NT2/D1 (cell line): Measurements from ENCODE around the gene SCP2.

ENCODE experiments used
- DNase-seq: peaks from one replicate; pipeline ENCODE4 v3.0.0-alpha.2; 2011; ENCODE audit warnings: low read depth, low spot score
- H3K27me3 ChIP-seq: 2 replicates; pipeline ENCODE4 v1.6.0; 2011; ENCODE audit warnings: mild to moderate bottlenecking; ENCODE audit not compliant: insufficient read length, insufficient read depth
- H3K36me3 ChIP-seq: 2 replicates; pipeline ENCODE4 v1.6.1; 2011; ENCODE audit warnings: mild to moderate bottlenecking, low read length, mixed read lengths; ENCODE audit not compliant: insufficient read depth, insufficient read length
- H3K4me1 ChIP-seq: 2 replicates; pipeline ENCODE4 v1.5.1; 2011; ENCODE audit not compliant: insufficient read depth, insufficient read length
- H3K4me3 ChIP-seq: 2 replicates; pipeline ENCODE4 v1.5.1; 2011; ENCODE audit warnings: low read depth; ENCODE audit not compliant: insufficient read length
- H3K9ac ChIP-seq: 2 replicates; pipeline ENCODE4 v1.6.0; 2011; ENCODE audit warnings: low read depth; ENCODE audit not compliant: insufficient read length
- H3K9me3 ChIP-seq: 2 replicates; pipeline ENCODE4 v1.5.1; 2011; ENCODE audit warnings: mild to moderate bottlenecking, low read length; ENCODE audit not compliant: insufficient read depth
- SUZ12 ChIP-seq: IDR thresholded peaks from 2 replicates; pipeline ENCODE4 v1.6.1; 2011; ENCODE audit not compliant: insufficient read length, insufficient read depth; ENCODE audit errors: extremely low read depth
- YY1 ChIP-seq: IDR thresholded peaks from 2 replicates; pipeline ENCODE4 v1.6.1; 2011; ENCODE audit not compliant: insufficient read length, insufficient read depth
- ZNF274 ChIP-seq: IDR thresholded peaks from 2 replicates; pipeline ENCODE4 v1.6.1; 2011; ENCODE audit warnings: mild to moderate bottlenecking, low read depth, low read length

The SCP2 gene

DNA sequence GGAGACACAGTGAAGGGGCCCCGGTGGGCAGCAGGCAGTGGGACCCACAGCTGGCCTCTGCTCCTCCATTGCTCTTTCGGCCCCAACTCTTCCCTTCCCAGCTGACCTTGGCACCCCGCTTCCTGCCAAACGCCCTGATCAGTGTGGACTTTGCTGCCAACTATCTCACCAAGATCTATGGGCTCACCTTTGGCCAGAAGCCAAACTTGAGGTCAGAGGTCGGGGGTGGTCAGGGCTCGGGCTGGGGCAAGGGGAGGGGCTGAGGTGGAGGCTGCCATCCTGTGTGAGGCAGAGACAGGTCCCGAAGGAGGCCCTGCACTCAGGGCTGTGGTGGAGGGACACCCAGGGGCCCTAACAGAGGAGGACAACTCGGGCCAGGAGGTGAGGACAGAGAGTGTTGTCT, 148.7 kb downstream of the SCP2 start:
- DNase-seq: no peak
- Histone ChIP-seq H3K9me3 (no peaks in the 10 kb centered on the region), H3K9ac (no peak overlapping the region), H3K4me1 (peaks cover 8% of the 10 kb centered on the region), H3K36me3 (no peaks in the 10 kb centered on the region), H3K27me3 (no peaks in the 10 kb centered on the region), H3K4me3 (no peak overlapping the region)
- TF ChIP-seq ZNF274 (no peak), SUZ12 (no peak), YY1 (no peak)

DNA sequence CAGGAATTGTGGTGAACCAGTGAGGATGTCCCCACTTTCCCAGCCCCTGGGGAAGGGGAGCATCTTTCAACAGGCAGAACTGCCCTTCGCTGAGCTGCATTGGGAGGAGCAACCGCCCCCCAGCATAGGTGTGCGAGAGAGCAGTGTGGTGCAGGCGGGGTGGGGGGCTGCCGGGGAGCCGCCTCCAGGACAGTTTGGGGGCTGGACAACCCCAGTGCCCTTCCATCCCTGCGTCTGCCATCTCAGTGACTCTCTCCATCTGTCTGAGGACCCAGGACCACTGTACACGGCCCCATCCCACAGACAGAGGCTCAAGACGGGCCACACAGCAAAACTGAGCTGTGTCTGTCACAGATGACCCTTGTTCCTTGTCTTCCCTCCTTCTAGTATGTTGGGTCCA, 149.1 kb downstream of the SCP2 start:
- Histone ChIP-seq H3K9ac (no peak overlapping the region), H3K4me3 (no peak overlapping the region), H3K27me3 (no peaks in the 10 kb centered on the region), H3K4me1 (peaks cover 8% of the 10 kb centered on the region), H3K36me3 (no peaks in the 10 kb centered on the region), H3K9me3 (no peaks in the 10 kb centered on the region)
- DNase-seq: no peak
- TF ChIP-seq ZNF274: no peak
- no peak for TF ChIP-seq SUZ12
- no peak for TF ChIP-seq YY1

DNA sequence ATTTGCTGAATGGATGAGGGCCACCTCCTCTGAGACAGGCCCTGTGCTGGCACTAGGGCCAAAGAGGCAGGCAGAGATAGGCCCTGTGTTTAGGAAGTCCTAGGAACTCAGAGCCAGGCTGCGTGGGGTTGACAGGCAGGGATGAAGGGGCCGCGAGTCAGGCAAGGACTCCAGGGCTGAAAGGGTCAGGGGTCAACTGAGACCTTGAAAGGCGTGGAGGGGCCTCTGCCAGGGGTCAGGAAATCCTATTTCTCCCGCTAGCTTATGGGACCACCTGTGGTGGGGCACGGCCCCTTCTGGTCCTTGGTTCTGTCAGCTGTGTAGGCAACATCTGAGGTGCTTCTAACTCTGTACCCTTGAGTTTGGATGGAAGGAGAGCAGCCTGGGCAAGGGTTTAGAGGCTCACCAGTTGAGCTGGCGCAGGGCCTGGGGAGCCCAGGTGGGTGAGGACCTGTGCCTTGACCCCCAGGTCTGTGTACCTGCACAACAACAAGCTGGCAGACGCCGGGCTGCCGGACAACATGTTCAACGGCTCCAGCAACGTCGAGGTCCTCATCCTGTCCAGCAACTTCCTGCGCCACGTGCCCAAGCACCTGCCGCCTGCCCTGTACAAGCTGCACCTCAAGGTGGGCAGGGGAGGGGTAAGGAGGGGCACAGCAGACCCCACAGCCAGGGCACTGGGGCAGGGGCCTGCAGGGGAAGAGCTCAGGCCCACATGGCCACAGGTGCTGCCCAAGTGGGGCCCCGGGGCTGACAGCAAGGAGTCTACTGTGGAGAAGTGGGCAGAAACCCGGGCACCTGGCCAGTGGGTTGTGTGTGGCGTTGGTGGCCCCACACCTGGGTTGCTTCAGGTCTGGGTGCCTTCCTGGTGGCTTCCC, 149.9 kb downstream of the SCP2 start:
- no peak for DNase-seq
- Histone ChIP-seq H3K9ac (no peak overlapping the region), H3K4me1 (peaks cover 14% of the 10 kb centered on the region), H3K4me3 (no peak overlapping the region), H3K27me3 (no peaks in the 10 kb centered on the region), H3K9me3 (no peaks in the 10 kb centered on the region), H3K36me3 (no peaks in the 10 kb centered on the region)
- TF ChIP-seq ZNF274: no peak
- TF ChIP-seq YY1: no peak
- no peak for TF ChIP-seq SUZ12

DNA sequence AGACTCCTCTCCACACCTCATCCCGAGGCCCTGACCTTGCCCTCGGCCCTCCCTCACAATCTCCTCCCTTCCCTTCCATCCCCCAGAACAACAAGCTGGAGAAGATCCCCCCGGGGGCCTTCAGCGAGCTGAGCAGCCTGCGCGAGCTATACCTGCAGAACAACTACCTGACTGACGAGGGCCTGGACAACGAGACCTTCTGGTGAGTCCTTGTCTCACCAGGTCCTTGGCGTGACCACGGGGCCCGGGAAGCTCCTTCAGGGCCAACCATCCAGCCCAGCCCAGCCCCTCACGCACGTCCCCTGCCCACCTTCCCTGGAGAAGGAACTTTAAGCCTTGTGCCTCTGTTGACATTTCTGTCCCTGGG, 150.5 kb downstream of the SCP2 start:
- Histone ChIP-seq H3K4me3 (no peak overlapping the region), H3K9me3 (no peaks in the 10 kb centered on the region), H3K36me3 (no peaks in the 10 kb centered on the region), H3K9ac (no peak overlapping the region), H3K27me3 (no peaks in the 10 kb centered on the region), H3K4me1 (peaks cover 20% of the 10 kb centered on the region)
- TF ChIP-seq SUZ12 (no peak), ZNF274 (no peak), YY1 (no peak)
- no peak for DNase-seq

DNA sequence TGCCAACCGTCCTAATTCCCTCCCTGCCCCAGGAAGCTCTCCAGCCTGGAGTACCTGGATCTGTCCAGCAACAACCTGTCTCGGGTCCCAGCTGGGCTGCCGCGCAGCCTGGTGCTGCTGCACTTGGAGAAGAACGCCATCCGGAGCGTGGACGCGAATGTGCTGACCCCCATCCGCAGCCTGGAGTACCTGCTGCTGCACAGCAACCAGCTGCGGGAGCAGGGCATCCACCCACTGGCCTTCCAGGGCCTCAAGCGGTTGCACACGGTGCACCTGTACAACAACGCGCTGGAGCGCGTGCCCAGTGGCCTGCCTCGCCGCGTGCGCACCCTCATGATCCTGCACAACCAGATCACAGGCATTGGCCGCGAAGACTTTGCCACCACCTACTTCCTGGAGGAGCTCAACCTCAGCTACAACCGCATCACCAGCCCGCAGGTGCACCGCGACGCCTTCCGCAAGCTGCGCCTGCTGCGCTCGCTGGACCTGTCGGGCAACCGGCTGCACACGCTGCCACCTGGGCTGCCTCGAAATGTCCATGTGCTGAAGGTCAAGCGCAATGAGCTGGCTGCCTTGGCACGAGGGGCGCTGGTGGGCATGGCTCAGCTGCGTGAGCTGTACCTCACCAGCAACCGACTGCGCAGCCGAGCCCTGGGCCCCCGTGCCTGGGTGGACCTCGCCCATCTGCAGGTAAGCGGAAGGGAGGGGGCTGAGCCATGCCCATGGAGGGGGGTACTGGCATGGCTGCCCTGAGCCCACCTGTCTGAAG, 151.4 kb downstream of the SCP2 start:
- H3K9me3 ChIP-seq: no peaks in the 10 kb centered on the region
- no peak overlapping the region for H3K9ac ChIP-seq
- peaks cover 23% of the 10 kb centered on the region for H3K4me1 ChIP-seq
- TF ChIP-seq ZNF274: no peak
- TF ChIP-seq SUZ12: no peak
- no peak for TF ChIP-seq YY1
- H3K27me3 ChIP-seq: no peaks in the 10 kb centered on the region
- H3K36me3 ChIP-seq: no peaks in the 10 kb centered on the region
- no peak for DNase-seq
- H3K4me3 ChIP-seq: no peak overlapping the region

DNA sequence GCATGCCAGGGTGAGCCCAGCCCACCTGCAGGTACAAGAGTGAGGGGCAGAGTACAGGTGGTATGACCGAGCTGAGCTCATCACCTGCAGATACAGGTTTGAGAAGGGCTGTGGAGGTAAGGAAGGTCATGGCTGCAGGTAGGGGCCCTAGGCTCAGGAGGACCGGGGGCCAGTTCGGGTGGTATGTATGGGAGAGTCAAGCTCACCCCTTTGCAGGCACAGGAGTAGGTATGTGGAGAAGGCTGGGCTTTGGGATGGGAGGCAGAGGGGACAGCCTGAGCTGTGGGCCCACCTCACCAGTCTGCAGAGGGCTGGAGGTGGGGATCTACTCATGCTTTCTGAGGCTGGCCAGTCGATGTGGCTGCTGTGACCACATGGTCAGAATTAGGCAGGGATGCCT, 152.2 kb downstream of the SCP2 start:
- Histone ChIP-seq H3K27me3 (no peaks in the 10 kb centered on the region), H3K4me3 (no peak overlapping the region), H3K36me3 (no peaks in the 10 kb centered on the region), H3K4me1 (peaks cover 18% of the 10 kb centered on the region), H3K9me3 (no peaks in the 10 kb centered on the region), H3K9ac (no peak overlapping the region)
- no peak for DNase-seq
- no peak for TF ChIP-seq SUZ12
- no peak for TF ChIP-seq YY1
- no peak for TF ChIP-seq ZNF274

DNA sequence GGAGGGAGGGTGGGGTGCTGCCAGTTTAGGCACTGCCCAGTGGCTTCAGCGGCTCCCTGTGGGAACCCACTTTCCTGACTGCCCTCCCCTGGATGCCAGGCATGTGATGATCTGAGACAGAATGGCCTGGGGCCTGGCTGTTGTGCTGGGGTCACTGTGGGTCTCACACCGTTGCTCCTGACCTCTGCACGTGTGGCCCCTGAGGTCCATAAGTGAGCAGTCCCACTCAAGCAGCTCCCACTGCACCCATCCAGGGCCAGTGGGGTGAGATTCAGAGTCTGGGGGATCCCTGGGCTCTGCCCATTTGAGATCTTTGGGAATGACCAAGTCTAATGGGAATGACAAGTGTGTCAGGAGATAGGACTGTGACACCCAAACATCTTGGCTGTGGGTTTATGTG, 153.0 kb downstream of the SCP2 start:
- H3K4me3 ChIP-seq: no peak overlapping the region
- no peaks in the 10 kb centered on the region for H3K36me3 ChIP-seq
- peaks cover 15% of the 10 kb centered on the region for H3K4me1 ChIP-seq
- no peak overlapping the region for H3K9ac ChIP-seq
- H3K27me3 ChIP-seq: no peaks in the 10 kb centered on the region
- no peak for DNase-seq
- TF ChIP-seq YY1 (no peak), ZNF274 (no peak), SUZ12 (no peak)
- H3K9me3 ChIP-seq: no peaks in the 10 kb centered on the region
